HG03575 (cell line): ENCODE measurements around the gene ROBO3.

Experiments
- ATAC-seq: cut with Tn5 transposase; IDR thresholded peaks from one replicate; pipeline ENCODE4 v1.9.1; 2021; ENCODE audit not compliant: unreplicated experiment, insufficient number of reproducible peaks, low FRiP score; ENCODE audit errors: extremely low read depth

The ROBO3 gene

DNA sequence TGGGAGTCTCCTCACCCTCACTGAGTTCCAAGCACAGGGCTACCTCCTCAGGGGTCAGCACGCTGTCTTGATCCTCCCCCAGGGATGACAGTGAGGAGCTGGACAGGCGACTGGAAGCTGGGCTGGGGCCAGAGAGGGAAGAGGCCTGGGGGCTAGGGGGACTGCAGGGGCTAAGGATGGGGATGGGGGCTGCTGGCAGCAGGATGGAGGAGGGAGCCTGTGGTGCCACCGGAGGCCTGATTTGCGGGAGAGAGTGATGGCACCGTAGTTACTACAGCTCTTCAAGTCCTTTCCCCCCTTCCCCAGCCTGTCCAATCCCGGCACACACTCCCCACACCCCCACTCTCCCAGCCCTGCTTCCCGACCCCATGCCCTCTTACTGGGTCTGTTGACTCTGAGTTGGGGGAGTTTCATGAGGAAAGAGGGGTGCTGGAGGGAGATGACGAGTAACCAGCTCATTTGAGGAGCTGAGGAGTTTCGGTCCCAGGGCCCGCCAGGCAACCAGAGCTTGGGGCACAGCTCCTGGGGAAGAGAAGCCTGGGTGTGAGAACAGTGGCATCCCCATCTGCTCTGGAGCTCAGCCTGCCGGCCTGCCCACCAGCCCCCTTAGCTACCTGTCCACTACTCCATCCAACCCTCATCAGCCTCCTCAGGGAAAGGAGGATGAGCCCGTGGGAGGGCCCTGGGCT is 21.9 kb downstream of the ROBO3 start:
- no peak for ATAC-seq

- no peak for ATAC-seq
These were observed 22.4 kb downstream of the ROBO3 start for GRCh38 chr11:124887667-124888013.

DNA sequence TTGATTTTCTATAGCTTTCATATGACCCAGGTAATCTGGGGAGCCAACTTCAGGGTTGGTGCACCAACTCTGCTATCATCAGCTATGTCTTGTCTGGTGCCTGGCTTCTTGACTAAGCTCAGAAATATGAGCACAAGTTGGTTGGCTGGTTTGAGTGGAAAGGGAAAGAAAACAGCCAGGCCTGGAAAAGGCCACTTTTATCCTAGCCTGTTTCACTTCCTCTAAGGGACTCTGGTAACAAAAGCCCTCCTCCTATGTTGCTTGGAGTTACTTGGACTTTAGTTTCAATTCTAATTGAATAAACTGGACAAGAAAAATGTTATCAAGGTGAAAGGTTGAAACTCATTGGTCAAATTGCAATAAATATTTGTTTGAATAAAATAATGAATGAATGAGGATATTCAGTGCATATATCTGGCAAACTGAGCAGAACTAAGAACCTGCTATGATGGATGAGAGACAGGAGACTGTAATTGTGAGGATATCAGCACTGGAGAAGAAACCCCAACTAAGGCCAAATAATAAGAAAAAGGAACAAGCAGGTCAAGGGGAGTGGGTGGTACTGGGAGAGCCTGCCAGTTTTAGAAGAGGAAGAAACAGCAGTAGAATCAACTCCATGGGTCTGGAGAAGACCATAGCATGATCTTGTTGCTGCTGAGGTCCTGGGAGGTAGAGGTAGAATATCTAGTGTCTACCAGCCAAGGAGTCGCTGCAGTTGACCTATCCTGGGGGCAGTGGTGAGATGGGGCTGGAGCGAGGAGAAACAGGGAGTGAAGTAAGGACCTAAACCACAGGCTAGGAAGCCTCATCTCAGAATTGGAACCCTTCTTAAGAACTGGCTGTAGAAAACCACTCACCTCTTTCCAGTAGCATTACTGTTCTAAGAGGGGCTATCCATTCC is 24.2 kb downstream of the ROBO3 start:
- no peak for ATAC-seq

DNA sequence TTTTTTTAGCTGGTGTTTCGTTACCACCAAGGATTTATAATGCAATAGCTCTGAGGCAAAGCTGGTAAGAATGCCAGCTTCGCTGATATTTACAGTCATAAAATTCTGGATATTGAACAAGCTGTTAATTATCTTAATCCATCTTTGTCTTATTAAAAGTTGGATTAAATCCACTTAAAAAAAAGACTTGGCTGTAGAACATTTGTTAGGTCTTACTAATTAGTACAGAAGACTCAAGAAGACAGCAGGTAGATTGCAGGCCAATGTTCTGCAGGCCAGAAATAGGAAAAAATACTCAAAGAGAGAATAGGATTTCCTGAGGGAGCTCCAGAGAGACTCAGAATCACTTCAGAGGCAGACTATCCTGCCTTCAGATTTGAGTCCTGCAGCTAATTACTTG is 24.9 kb downstream of the ROBO3 start:
- ATAC-seq, result no peak

- no peak for ATAC-seq
These were observed 25.6 kb downstream of the ROBO3 start for GRCh38 chr11:124890683-124891372.

- ATAC-seq, result no peak
These were observed 26.2 kb downstream of the ROBO3 start for GRCh38 chr11:124891373-124891861.

DNA sequence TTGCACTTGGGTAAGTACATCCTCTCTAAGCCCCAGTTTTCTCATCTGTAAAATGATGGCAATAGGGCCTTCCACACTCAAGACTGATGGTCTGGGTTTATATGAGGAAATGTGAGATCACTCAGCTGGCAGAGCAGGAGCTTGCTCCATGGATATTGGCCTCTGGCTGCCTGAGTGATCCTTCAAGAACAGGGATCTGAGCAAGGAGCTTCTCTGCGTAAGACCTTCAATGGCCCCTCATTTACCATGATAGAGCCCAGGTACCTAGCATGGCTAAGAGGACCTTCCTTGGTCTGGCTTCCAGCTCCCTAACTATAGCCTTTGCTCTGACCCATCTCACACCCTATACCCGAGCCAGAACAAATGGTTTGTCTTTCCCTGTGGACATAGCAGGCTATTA is 26.9 kb downstream of the ROBO3 start:
- ATAC-seq, result no peak

GRCh38 chr11:124892750-124893454 is 27.7 kb downstream of the ROBO3 start:
- no peak for ATAC-seq

- no peak for ATAC-seq
These were observed 28.7 kb downstream of the ROBO3 start for GRCh38 chr11:124893781-124894401.

- no peak for ATAC-seq
These were observed 29.6 kb downstream of the ROBO3 start for GRCh38 chr11:124894606-124895430.

DNA sequence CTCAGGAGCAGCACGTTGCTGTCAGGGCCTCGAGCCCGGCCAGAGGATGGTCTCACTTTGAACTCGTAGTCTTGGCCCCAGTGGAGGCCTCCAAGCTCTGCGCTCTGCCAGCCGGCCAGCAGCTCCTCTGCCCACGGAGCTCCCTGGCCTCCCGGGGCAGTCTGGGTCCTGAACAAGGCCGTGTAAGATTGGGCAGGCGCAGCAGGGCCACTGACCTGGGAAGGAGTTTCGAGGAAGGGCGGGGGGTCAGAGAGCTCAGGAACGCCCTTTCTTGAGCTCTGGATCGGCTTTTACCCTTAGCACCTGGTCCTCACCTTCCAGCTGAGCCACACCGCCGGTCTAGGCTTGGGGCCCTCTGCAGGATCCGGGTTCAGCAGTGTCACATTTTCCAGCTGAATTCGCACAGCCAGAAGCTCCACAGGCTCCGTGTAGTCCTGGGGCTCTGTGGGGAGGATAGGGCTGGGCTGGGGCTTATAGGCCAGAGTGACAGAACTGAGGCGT is 30.3 kb downstream of the ROBO3 start:
- ATAC-seq, result no peak

- no peak for ATAC-seq
These were observed 31.0 kb downstream of the ROBO3 start for GRCh38 chr11:124896071-124896750.

DNA sequence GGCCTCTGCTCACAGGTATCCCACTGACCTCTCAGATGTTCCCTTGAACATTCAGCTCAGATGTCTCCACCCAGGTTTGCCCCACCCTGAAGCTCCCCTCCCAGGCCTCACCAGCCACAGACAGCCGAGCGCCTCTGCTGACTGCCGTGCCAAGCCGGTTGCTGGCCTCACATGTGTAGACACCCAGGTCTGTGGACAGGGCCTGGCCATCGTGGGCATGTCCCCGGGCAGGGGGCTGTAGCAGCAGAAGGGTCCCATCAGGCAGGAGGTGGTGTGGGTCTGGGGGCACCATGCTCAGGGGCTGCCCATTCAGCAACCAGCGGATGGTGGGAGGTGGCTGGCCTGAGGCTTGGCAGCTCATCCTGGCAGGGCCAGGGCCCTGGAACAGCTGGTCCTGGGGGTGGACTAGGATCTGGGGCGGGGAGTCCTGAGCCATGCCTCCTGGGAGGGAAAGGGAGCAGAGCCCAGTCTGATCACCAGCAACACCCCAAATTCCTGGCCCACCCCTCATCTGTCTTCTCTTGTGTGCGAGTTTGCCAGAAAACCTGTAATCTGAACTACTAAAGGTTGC is 31.7 kb downstream of the ROBO3 start:
- ATAC-seq, result no peak

DNA sequence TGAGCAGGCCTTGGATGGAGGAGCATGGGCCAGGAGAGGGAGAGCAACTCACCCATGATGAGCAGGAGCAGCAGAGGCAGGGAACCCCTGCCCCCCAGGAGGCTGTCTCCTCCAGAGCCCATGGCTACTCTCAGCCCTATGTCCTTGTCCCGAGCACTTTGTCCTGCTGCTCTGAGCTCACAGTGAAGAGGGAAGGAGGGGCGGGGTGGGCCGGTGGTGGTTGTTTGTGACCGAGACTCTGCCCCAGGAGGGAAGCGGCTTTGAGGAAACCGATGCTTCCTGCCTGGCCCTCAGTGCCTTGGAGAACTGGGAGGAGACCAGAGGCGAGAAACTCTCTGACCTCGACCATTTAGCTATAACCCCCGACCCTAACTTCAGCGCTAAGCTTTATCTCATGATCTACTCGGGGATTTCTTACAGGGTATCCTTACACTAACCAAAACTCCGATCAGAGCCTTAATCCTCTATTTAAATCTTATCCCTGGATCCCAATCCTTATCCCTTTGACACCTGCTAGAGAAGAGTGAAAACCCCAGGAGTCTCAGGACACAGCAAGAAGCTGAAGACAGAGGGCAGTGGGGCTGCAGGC is 32.5 kb downstream of the ROBO3 start, which contains the start of gene ROBO4:
ROBO4 (minus strand) TSS at position 192 of the 589 bp plus-strand sequence; CDS start at position 122, 70 bp downstream.
- no peak for ATAC-seq

DNA sequence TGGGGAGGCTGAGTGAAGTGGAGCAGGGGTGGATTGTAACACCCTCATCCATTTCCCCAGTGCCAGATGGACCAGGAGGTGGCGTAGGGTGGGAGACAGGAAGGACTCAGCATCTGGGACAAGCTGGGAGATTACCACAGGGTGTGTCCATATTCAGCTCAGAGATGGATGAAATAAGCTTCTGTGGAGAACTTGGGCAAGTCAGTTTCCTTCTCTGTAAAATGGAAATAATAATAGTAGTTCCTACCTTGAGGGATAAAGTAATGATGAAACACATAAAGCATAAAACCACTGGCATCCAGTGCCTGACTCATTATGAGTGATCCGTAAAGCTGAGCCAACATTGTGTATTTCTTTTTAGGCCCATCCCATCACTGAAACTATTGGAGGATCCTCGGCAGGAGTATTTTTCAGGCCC is 33.0 kb downstream of the ROBO3 start:
- no peak for ATAC-seq

- ATAC-seq, result no peak
These were observed 33.5 kb downstream of the ROBO3 start for GRCh38 chr11:124898711-124899110.
